Pancreas (tissue), 10 donors: Measurements from ENCODE around the gene ADGRG4. TPM values are rescaled to one million over a fixed set of nuclear protein-coding genes. Genes with fewer than 3 reads are reported as not detected.

Experiments used
- ATAC-seq, 4 donors: fragments of 200-7000 bp; cut with Tn5 transposase; one replicate each; pipeline versions ENCODE4 v1.8.0 to v1.9.1; 2020; ENCODE audit warnings: mild to moderate bottlenecking in 4 of 4, moderate library complexity in 4 of 4
- DNase-seq, 6 donors: peaks; one replicate each; pipeline ENCODE4 v3.0.0-alpha.2; 2020
- FAIRE-seq: peaks from 2 replicates; lab custom pipeline; 2012; peaks lifted over from hg19 to GRCh38; lab: Jason Lieb, UNC
- H3K27ac ChIP-seq, 4 donors: fragments of 200-600 bp; sonication (generic); 1 replicate in 3 of 4; 2 replicates in 1 of 4; pipeline versions ENCODE4 v1.5.0 to v1.8.0; 2020
- H3K27me3 ChIP-seq, 4 donors: fragments of 200-600 bp; one replicate each; pipeline ENCODE4 v1.8.0; 2021
- H3K36me3 ChIP-seq, 3 donors: fragments of 200-600 bp; sonication (generic) in 1 of 3; one replicate each; pipeline versions ENCODE4 v1.5.0 to v1.8.0; 2020 to 2021
- H3K4me1 ChIP-seq, 3 donors: fragments of 200-600 bp; one replicate each; pipeline ENCODE4 v1.8.0; 2021
- H3K4me3 ChIP-seq, 4 donors: fragments of 200-600 bp; sonication (generic) in 2 of 4; one replicate each; pipeline versions ENCODE4 v1.5.0 to v1.8.0; 2020 to 2021
- H3K9me3 ChIP-seq, 4 donors: fragments of 200-600 bp; one replicate each; pipeline ENCODE4 v1.8.0; 2021
- CTCF ChIP-seq, 4 donors: fragments of 200-600 bp; sonication (generic) in 3 of 4; IDR thresholded peaks; one replicate each; pipeline versions ENCODE4 v1.5.0 to v1.8.0; 2021; ENCODE audit warnings: antibody characterized with exemption in 4 of 4
- WGBS, 2 donors: extraction: QIAGEN DNeasy Blood & Tissue Kit; methylation state at CpG; one replicate each; pipeline ENCODE4 v1.1.7; 2013; 5-methylcytosine and 5-hydroxymethylcytosine counted together
- intact Hi-C, 3 donors: fragments of 100-400 bp; cut with DNase I; formaldehyde crosslinking; loops; one replicate each; pipeline versions ENCODE4 v1.11.1 to v1.14.2; 2022
- polyA plus RNA-seq, 2 donors: library from polyadenylated mRNA; stranded (reverse); fragments of 200-250 nt; gene quantifications; one replicate each; pipeline ENCODE4 v1.2.3, GENCODE V29; 2013
- total RNA-seq, 6 donors: library from RNA; stranded (reverse); fragmentation: NEBNext Ultra II Directional in 4 of 6; extraction: Animal tissue kit (Norgen Biotek cat#: 25700) in 4 of 6; gene quantifications; one replicate each; pipeline versions ENCODE4 v1.2.1 to v1.2.4, GENCODE V29; 2021 to 2023
- donor health status: healthy with polysubstance abuse.
- donor health status: DM: no; HTN: no; CAD: no; lungs with moderate emphysema.
- donor health status: DM: no; HTN: no; CAD: no.
- donor health status: control.
- donor health status: control.
- donor health status: Bipolar disorder and iron deficiency.
- donor health status: DM: yes; HTN: yes; CAD: no.
- donor health status: DM: no; HTN: no; CAD: no.
- donor health status: DM: no; HTN: no; CAD: no.
- donor health status: DM: yes; HTN: yes; CAD: no.

The ADGRG4 gene
- total and polyA plus RNA-seq, 8 donors = 0.02 TPM; not detected in 7

- WGBS, 2 donors = 47 to 55% methylated on average over 3 of the region's 3 CpGs
- intact Hi-C loops = no loop called here
- FAIRE-seq (no peak), ATAC-seq (no peak), DNase-seq (no peak)
- Histone ChIP-seq H3K4me1 (no peaks in the 10 kb centered on the region), H3K27me3 (peaks cover 0 to 5% (median 2%) of the 10 kb centered on the region in 4 donors), H3K9me3 (no peaks in the 10 kb centered on the region), H3K4me3 (no peak overlapping the region), H3K27ac (no peak overlapping the region), H3K36me3 (no peaks in the 10 kb centered on the region)
- TF ChIP-seq CTCF (IDR thresholded peaks at IDR 0.05) = no peak
Observed at GRCh38 chrX:136395271-136395670, 94.5 kb downstream of the ADGRG4 start.

GRCh38 chrX:136397001-136397400, 96.2 kb downstream of the ADGRG4 start:
- Histone ChIP-seq H3K9me3 (no peaks in the 10 kb centered on the region), H3K27ac (no peak overlapping the region), H3K36me3 (no peaks in the 10 kb centered on the region), H3K27me3 (peaks cover 0 to 6% (median 3%) of the 10 kb centered on the region in 4 donors), H3K4me3 (no peak overlapping the region), H3K4me1 (no peaks in the 10 kb centered on the region)
- ATAC-seq (peak in 1 of 4 donors; percentile 26), FAIRE-seq (no peak), DNase-seq (no peak)
- WGBS, 2 donors = 47 to 59% methylated on average over 4 of the region's 4 CpGs
- no peak for TF ChIP-seq CTCF (IDR thresholded peaks at IDR 0.05)
- intact Hi-C loops = no loop called here

- DNase-seq = no peak
- no peak for ATAC-seq
- no peaks in the 10 kb centered on the region for H3K4me1 ChIP-seq
- no peaks in the 10 kb centered on the region for H3K9me3 ChIP-seq
- H3K27me3 ChIP-seq = peaks cover 0 to 11% (median 0%) of the 10 kb centered on the region in 4 donors
- no peak for TF ChIP-seq CTCF (IDR thresholded peaks at IDR 0.05)
- H3K27ac ChIP-seq = no peak overlapping the region
- H3K36me3 ChIP-seq = no peaks in the 10 kb centered on the region
- 46 to 63% methylated on average over 8 of the region's 8 CpGs for WGBS, 2 donors
- FAIRE-seq = no peak
- intact Hi-C loops = no loop called here
- H3K4me3 ChIP-seq = no peak overlapping the region
Observed at GRCh38 chrX:136405126-136405525, 104.4 kb downstream of the ADGRG4 start.

- TF ChIP-seq CTCF (IDR thresholded peaks at IDR 0.05) = no peak
- ATAC-seq (no peak), DNase-seq (no peak), FAIRE-seq (no peak)
- WGBS, 2 donors = 64 to 84% methylated on average over 2 of the region's 2 CpGs
- Histone ChIP-seq H3K9me3 (no peaks in the 10 kb centered on the region), H3K36me3 (no peaks in the 10 kb centered on the region), H3K4me1 (no peaks in the 10 kb centered on the region), H3K4me3 (no peak overlapping the region), H3K27me3 (no peaks in the 10 kb centered on the region), H3K27ac (no peak overlapping the region)
- intact Hi-C loops = no loop called here
Observed at GRCh38 chrX:136417806-136418205, 117.0 kb downstream of the ADGRG4 start.

- no peak for TF ChIP-seq CTCF (IDR thresholded peaks at IDR 0.05)
- Histone ChIP-seq H3K4me1 (no peaks in the 10 kb centered on the region), H3K9me3 (no peaks in the 10 kb centered on the region), H3K27ac (no peak overlapping the region), H3K4me3 (no peak overlapping the region), H3K27me3 (no peaks in the 10 kb centered on the region), H3K36me3 (no peaks in the 10 kb centered on the region)
- ATAC-seq = no peak
- 60% methylated on average over 14 of the region's 14 CpGs for WGBS, 2 donors
- FAIRE-seq = no peak
- intact Hi-C loops = no loop called here
- DNase-seq = no peak
Observed at GRCh38 chrX:136421338-136421737, 120.6 kb downstream of the ADGRG4 start.
